Adrenal gland (tissue), 12 donors: ENCODE measurements around the gene IL6R. TPM values are rescaled to one million over a fixed set of nuclear protein-coding genes. Genes with fewer than 3 reads are reported as not detected.

Experiments used
- DNase-seq, 7 donors: peaks; one replicate each; pipeline ENCODE4 v3.0.0-alpha.2; 2019 to 2020
- H3K27ac ChIP-seq, 5 donors: fragments of 200-600 bp; sonication (generic) in 4 of 5; 1 replicate in 3 of 5; 2 replicates in 2 of 5; pipeline versions ENCODE4 v1.5.1 to v1.8.0; 2016 to 2020; ENCODE audit warnings: mild to moderate bottlenecking in 1 of 5
- H3K27me3 ChIP-seq: fragments of 200-600 bp; 2 replicates; pipeline ENCODE4 v1.8.0; 2021
- H3K36me3 ChIP-seq, 2 donors: fragments of 200-600 bp; replicated peaks in 1 of 2; 1 replicate in 1 of 2; 2 replicates in 1 of 2; pipeline versions ENCODE4 v1.5.1 to v1.8.0; 2018 to 2022
- H3K4me1 ChIP-seq, 2 donors: fragments of 200-600 bp; replicated peaks in 1 of 2; 1 replicate in 1 of 2; 2 replicates in 1 of 2; pipeline versions ENCODE4 v1.5.1 to v1.8.0; 2018 to 2021
- H3K4me3 ChIP-seq, 4 donors: fragments of 200-600 bp; sonication (generic) in 3 of 4; one replicate each; pipeline ENCODE4 v1.5.1; 2016 to 2018
- H3K9me3 ChIP-seq, 3 donors: fragments of 200-600 bp; sonication (generic) in 1 of 3; replicated peaks in 1 of 3; 1 replicate in 2 of 3; 2 replicates in 1 of 3; pipeline versions ENCODE4 v1.5.1 to v1.8.0; 2016 to 2021
- POLR2A ChIP-seq, 2 donors: fragments of 450-650 bp; IDR thresholded peaks; one replicate each; pipeline ENCODE4 v1.6.1; 2017; ENCODE audit warnings: antibody characterized with exemption in 2 of 2, mild to moderate bottlenecking in 2 of 2, moderate library complexity in 1 of 2
- WGBS, 4 donors: extraction: QIAGEN DNeasy Blood & Tissue Kit in 2 of 4; methylation state at CpG; one replicate each; pipeline versions ENCODE4 v1.1.5 to v1.1.7; 2013 to 2017; 5-methylcytosine and 5-hydroxymethylcytosine counted together
- intact Hi-C, 2 donors: fragments of 100-400 bp; cut with DNase I; formaldehyde crosslinking; loops; one replicate each; pipeline versions ENCODE4 v1.14.1 to v1.15.0; 2022 to 2023
- polyA plus RNA-seq, 3 donors: library from polyadenylated mRNA; stranded (reverse); fragments of 200-250 nt in 2 of 3; fragments of 350-450 nt in 1 of 3; fragmentation: Illumina TruSeq in 1 of 3; extraction: RNeasy Lipid Tissue Mini Kit (QIAGEN cat#74804) in 1 of 3; gene quantifications; one replicate each; pipeline ENCODE4 v1.2.3, GENCODE V29; 2013 to 2014
- total RNA-seq, 9 donors: library from RNA; depleted of rRNA in 4 of 9; stranded (reverse); fragments of >200 nt in 4 of 9; fragments of 120-200 nt in 1 of 9; fragmentation: NEBNext Ultra II Directional in 1 of 9; extraction: Animal tissue kit (Norgen Biotek cat#: 25700) in 1 of 9; gene quantifications; one replicate each; pipeline versions ENCODE4 v1.1.0 to v1.2.4, GENCODE V29; 2013 to 2023
- TF ChIP-seq, protein P1 (sequence below), 6 experiments: fragments of 450-650 bp in 4 of 6; fragments of 200-600 bp in 2 of 6; sonication (generic) in 1 of 6; IDR thresholded peaks; 1 replicate in 5 of 6; 2 replicates in 1 of 6; pipeline versions ENCODE4 v1.5.1 to v1.8.0; 2016 to 2021; ENCODE audit warnings: antibody characterized with exemption in 6 of 6, mild to moderate bottlenecking in 2 of 6, moderate library complexity in 1 of 6
- donor health status: healthy with polysubstance abuse.
- donor health status: Bipolar disorder and iron deficiency.
- donor health status: DM: yes; HTN: yes; CAD: no.
- donor health status: DM: no; HTN: no; CAD: no.
- donor health status: DM: no; HTN: no; CAD: no.
- donor health status: DM: yes; HTN: yes; CAD: no.

Gene IL6R
- total and polyA plus RNA-seq, 12 donors, result 4.4 to 43.0 (median 13.6) TPM

- Histone ChIP-seq H3K4me3 (no peak overlapping the region), H3K4me1 (peaks cover 8 to 10% of the 10 kb centered on the region in 2 donors), H3K9me3 (no peaks in the 10 kb centered on the region), H3K27ac (peak overlapping the region in 4 of 5 donors; percentile 4 to 61 (median 44)), H3K36me3 (no peaks in the 10 kb centered on the region), H3K27me3 (no peaks in the 10 kb centered on the region)
- 44 to 68% (median 47%) methylated on average over 8 of the region's 8 CpGs for WGBS, 4 donors
- TF ChIP-seq, protein P1, sequence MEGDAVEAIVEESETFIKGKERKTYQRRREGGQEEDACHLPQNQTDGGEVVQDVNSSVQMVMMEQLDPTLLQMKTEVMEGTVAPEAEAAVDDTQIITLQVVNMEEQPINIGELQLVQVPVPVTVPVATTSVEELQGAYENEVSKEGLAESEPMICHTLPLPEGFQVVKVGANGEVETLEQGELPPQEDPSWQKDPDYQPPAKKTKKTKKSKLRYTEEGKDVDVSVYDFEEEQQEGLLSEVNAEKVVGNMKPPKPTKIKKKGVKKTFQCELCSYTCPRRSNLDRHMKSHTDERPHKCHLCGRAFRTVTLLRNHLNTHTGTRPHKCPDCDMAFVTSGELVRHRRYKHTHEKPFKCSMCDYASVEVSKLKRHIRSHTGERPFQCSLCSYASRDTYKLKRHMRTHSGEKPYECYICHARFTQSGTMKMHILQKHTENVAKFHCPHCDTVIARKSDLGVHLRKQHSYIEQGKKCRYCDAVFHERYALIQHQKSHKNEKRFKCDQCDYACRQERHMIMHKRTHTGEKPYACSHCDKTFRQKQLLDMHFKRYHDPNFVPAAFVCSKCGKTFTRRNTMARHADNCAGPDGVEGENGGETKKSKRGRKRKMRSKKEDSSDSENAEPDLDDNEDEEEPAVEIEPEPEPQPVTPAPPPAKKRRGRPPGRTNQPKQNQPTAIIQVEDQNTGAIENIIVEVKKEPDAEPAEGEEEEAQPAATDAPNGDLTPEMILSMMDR (IDR thresholded peaks at IDR 0.05), result no peak
- no peak for TF ChIP-seq POLR2A (IDR thresholded peaks at IDR 0.05)
- intact Hi-C loops, result loop anchor here (10.0 kb wide), 2 partner anchors 73 to 397 kb away; partner anchors contain the start of genes IL6R (in 1 of the 2) and KCNN3 (in 1 of the 2)
- peak; percentile 63 to 85 (median 82) for DNase-seq
Measured at GRCh38 chr1:154478013-154478412, 72.9 kb downstream of the IL6R start.

DNA sequence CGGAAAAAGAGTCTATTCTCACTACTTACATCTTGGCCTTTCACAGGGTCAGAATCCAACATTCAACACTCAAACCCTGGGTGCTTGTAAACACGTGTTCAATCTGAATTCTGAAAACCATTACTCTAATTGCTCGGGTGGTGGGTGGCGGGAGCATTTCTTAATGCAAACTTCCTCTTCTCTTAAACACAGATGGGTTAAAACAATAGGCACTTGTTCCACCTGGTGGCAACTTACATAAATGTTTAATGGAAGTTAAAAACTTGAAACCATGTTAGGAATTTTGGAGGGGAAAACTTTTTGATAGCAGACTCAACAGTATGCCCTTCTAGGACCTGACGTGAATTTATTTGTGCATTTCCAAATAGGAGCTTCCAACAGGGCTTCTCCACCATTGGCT, 73.5 kb downstream of the IL6R start:
- DNase-seq, result no peak
- H3K27ac ChIP-seq, result peak overlapping the region in 2 of 5 donors; percentile 19 to 61
- TF ChIP-seq, protein P1 (IDR thresholded peaks at IDR 0.05), result peak in 3 of 6 experiments; percentile 13 to 27 (median 25)
- TF ChIP-seq POLR2A (IDR thresholded peaks at IDR 0.05), result no peak
- H3K9me3 ChIP-seq, result no peaks in the 10 kb centered on the region
- H3K4me1 ChIP-seq, result peaks cover 8 to 10% of the 10 kb centered on the region in 2 donors
- H3K4me3 ChIP-seq, result no peak overlapping the region
- 52 to 64% (median 58%) methylated on average over 5 of the region's 5 CpGs for WGBS, 4 donors
- H3K27me3 ChIP-seq, result no peaks in the 10 kb centered on the region
- no peaks in the 10 kb centered on the region for H3K36me3 ChIP-seq
- intact Hi-C loops, result loop anchor here (10.0 kb wide), 2 partner anchors 74 to 396 kb away; partner anchors contain the start of genes IL6R (in 1 of the 2) and KCNN3 (in 1 of the 2)

DNA sequence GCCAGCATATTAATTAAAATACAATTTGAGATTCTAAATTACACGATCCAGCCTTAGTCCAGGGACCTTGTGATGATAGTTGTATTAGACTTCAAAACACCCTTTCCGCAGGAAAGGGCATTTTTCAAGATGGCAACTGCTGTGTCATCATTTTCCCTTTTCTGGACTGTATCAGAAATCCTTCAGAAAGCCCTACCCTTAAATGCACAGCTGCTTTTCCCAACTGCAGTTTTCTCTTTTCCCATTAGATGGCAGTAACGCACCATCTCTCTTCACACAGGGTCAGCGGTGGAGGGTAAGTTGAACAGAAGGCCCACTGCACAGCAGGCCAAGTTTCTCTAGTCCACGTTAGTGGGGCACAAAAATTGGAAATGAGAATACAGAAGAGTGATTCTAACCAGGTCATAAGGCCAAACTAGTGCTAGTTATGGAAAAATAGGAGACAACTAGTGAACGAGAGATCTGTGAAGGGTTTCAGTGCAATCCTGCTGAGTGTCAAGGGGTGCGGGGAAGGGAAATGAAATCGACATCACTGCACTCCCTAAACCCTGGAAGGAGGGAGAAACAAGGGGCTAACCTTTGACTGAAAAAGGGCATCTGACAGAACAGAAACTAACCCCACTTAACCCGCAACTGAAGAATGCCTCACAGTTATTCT, 74.8 kb downstream of the IL6R start:
- Histone ChIP-seq H3K4me1 (peaks cover 8 to 10% of the 10 kb centered on the region in 2 donors), H3K4me3 (no peak overlapping the region), H3K9me3 (no peaks in the 10 kb centered on the region), H3K27me3 (no peaks in the 10 kb centered on the region), H3K36me3 (no peaks in the 10 kb centered on the region), H3K27ac (peak overlapping the region in 2 of 5 donors; percentile 8 to 18)
- TF ChIP-seq POLR2A (IDR thresholded peaks at IDR 0.05), result peak in 1 of 2 donors; percentile 22
- TF ChIP-seq, protein P1 (IDR thresholded peaks at IDR 0.05), result peak; percentile 92 to 99 (median 98)
- WGBS, 4 donors, result 30 to 34% (median 31%) methylated on average over 9 of the region's 9 CpGs
- intact Hi-C loops, result loop anchor here (10.0 kb wide), 2 partner anchors 75 to 395 kb away; partner anchors contain the start of genes IL6R (in 1 of the 2) and KCNN3 (in 1 of the 2)
- DNase-seq, result peak; percentile 62 to 88 (median 72)

DNA sequence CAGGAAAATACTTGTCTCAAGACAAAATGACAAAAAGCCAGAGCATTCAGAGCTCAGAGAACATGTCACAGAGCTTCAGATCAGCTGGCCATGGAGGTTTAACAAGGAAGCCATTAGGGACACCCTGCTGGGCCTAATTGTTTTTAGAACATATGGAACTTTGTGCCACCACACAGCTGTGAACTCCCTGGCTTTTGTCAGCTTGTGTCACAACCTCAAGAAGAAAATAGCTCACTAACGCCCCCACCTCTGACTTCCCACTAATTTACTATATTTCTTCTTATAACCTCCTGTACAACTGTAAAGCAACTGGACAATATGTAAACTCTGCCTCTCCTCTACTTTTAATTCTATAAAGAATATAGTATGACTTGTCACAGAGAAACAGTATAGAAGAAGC, 75.9 kb downstream of the IL6R start:
- DNase-seq, result peak in 1 of 7 donors; percentile 1
- peaks cover 0 to 8% of the 10 kb centered on the region in 2 donors for H3K36me3 ChIP-seq
- no peaks in the 10 kb centered on the region for H3K9me3 ChIP-seq
- H3K27ac ChIP-seq, result no peak overlapping the region
- intact Hi-C loops, result no loop called here
- H3K27me3 ChIP-seq, result no peaks in the 10 kb centered on the region
- peaks cover 8 to 16% of the 10 kb centered on the region in 2 donors for H3K4me1 ChIP-seq
- H3K4me3 ChIP-seq, result no peak overlapping the region
- WGBS, 4 donors, result 51 to 65% (median 56%) methylated on average over 1 of the region's 1 CpG
- TF ChIP-seq POLR2A (IDR thresholded peaks at IDR 0.05), result no peak
- TF ChIP-seq, protein P1 (IDR thresholded peaks at IDR 0.05), result no peak
